ENCODE results near the gene PYGM. TPM values are rescaled to one million over a fixed set of nuclear protein-coding genes. Genes with fewer than 3 reads are reported as not detected.

Gene PYGM
- total RNA-seq, 2 experiments from 2014 or later, result 2.2 TPM

DNA sequence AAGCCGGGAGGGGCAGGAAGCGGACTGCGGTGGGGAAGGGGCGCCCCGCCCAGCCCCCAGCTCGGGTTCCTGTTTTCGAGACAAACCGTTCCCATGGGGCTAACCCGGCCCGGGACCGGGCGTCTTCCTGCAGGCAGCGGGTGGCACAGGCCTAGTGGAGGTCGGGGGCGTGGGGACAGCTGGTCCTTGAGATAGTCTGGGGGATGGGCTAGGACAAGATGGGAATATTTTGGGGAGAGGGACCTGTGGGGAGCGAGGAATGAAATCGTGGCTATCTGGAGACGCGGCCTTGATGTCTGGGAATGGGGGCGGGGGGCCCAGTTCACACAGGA is 14.6 kb downstream of the PYGM start:
- Histone ChIP-seq H3K4me3 (ENCODE audit: low read depth, low read length, poor library complexity, severe bottlenecking) (peak overlapping the region; percentile 89), H4K20me1 (ENCODE audit: insufficient read depth, low read length) (0 out of 2 replicates have a peak, but pooled peaks cover 7% of the 10 kb centered on the region), H3K4me2 (ENCODE audit: low read length) (peak overlapping the region; percentile 90), H3K36me3 (ENCODE audit: insufficient read depth, low read length) (peaks cover 18% of the 10 kb centered on the region), H3K9me3 (ENCODE audit: low read length) (no peaks in the 10 kb centered on the region), H3K27ac (ENCODE audit: low read depth, low read length, poor library complexity, severe bottlenecking) (peak overlapping the region; percentile 95), H2AFZ (ENCODE audit: low read length) (no peak overlapping the region), H3K79me2 (ENCODE audit: insufficient read depth, low read depth, low read length) (peaks cover 6% of the 10 kb centered on the region; the same call in 1 of the 2 replicates), H3K4me1 (ENCODE audit: insufficient read depth, low read length, poor library complexity, severe bottlenecking) (peaks cover 45% of the 10 kb centered on the region), H3K9me2 (ENCODE audit: insufficient read depth, low read length) (no peaks in the 10 kb centered on the region)
- no TSS peak for BruUV-seq (replicated peaks)
- no peak for TF ChIP-seq EZH2phosphoT487 (IDR thresholded peaks at IDR 0.05; ENCODE audit: borderline replicate concordance, low read depth, low read length)
- TF ChIP-seq, protein P1, sequence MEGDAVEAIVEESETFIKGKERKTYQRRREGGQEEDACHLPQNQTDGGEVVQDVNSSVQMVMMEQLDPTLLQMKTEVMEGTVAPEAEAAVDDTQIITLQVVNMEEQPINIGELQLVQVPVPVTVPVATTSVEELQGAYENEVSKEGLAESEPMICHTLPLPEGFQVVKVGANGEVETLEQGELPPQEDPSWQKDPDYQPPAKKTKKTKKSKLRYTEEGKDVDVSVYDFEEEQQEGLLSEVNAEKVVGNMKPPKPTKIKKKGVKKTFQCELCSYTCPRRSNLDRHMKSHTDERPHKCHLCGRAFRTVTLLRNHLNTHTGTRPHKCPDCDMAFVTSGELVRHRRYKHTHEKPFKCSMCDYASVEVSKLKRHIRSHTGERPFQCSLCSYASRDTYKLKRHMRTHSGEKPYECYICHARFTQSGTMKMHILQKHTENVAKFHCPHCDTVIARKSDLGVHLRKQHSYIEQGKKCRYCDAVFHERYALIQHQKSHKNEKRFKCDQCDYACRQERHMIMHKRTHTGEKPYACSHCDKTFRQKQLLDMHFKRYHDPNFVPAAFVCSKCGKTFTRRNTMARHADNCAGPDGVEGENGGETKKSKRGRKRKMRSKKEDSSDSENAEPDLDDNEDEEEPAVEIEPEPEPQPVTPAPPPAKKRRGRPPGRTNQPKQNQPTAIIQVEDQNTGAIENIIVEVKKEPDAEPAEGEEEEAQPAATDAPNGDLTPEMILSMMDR (conservative IDR thresholded peaks at IDR 0.05; ENCODE audit: low read length), result no peak
- POLR2A ChIA-PET, result interaction anchor here (0.7 to 2.1 kb wide), 5 partner anchors 16 to 35 kb away, joined by 3 to 5 read pairs (median 4); partner anchors contain the start of gene SF1
- peak; percentile 96 for DNase-seq (ENCODE audit: low spot score)
- CTCF ChIA-PET (ENCODE audit: unreplicated experiment), result interaction anchor here (1.9 kb wide), 1 partner anchor 27 kb away, joined by 6 read pairs; no protein-coding TSS in a partner anchor
- intact Hi-C loops (cut with micrococcal nuclease; ENCODE audit: unreplicated experiment), result loop anchor here (1.0 kb wide), 1 partner anchor 33 kb away; the partner anchor contains the start of gene SF1

DNA sequence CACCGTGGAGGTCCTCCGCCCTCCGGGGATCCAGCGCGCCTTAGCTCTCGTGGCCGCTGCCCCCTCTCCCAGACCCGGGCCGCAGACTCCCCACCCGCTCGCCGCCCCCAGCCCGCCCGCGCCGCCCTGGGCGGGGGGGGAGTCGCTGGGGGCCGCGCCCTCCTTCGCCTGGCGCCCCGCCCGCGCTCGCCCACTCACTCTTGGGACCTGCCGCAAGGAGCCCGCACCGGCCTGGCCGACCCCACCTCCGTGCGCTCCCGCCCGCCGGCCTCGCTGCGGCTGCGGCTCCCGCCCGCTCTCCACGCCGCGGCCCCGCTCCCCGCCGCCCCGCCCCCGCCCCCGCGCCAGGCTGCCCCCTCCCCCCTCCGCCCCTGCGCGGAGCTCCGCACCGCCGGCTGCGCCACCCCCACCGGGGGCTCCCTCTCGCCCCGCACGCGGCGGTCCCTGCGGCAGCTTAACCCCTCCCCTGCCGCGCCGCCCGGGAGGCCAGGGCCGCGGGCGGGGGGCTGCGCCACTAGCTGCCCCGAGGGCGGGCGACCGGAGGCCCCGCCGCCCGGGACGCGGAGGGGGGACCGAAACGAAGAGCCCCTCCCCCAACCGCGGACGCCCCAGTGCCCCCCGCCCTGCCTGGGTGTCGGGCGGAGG is 15.1 kb downstream of the PYGM start:
- Histone ChIP-seq H3K27ac (ENCODE audit: low read depth, low read length, poor library complexity, severe bottlenecking) (peak overlapping the region; percentile 95), H3K4me2 (ENCODE audit: low read length) (peak overlapping the region; percentile 97), H3K79me2 (ENCODE audit: insufficient read depth, low read depth, low read length) (peaks cover 6% of the 10 kb centered on the region; the same call in 1 of the 2 replicates), H2AFZ (ENCODE audit: low read length) (no peak overlapping the region), H3K36me3 (ENCODE audit: insufficient read depth, low read length) (peaks cover 23% of the 10 kb centered on the region), H3K9me2 (ENCODE audit: insufficient read depth, low read length) (no peaks in the 10 kb centered on the region), H3K4me1 (ENCODE audit: insufficient read depth, low read length, poor library complexity, severe bottlenecking) (peaks cover 42% of the 10 kb centered on the region), H3K4me3 (ENCODE audit: low read depth, low read length, poor library complexity, severe bottlenecking) (peak overlapping the region; percentile 89), H3K9me3 (ENCODE audit: low read length) (no peaks in the 10 kb centered on the region), H4K20me1 (ENCODE audit: insufficient read depth, low read length) (0 out of 2 replicates have a peak, but pooled peaks cover 7% of the 10 kb centered on the region)
- intact Hi-C loops (cut with micrococcal nuclease; ENCODE audit: unreplicated experiment), result loop anchor here (1.0 to 5.0 kb wide), 3 partner anchors 34 to 133 kb away; partner anchors contain the start of genes EHD1 and SF1
- ChIA-PET POLR2A (interaction anchor here (0.7 to 2.1 kb wide), 7 partner anchors 16 to 104 kb away, joined by 3 to 5 read pairs (median 4); partner anchors contain the start of gene SF1), CTCF (ENCODE audit: unreplicated experiment) (interaction anchor here (0.6 to 1.9 kb wide), 3 partner anchors 27 to 494 kb away, joined by 3 to 6 read pairs (median 4); no protein-coding TSS in a partner anchor)
- DNase-seq (ENCODE audit: low spot score), result no peak
- BruUV-seq (replicated peaks), result no TSS peak
- TF ChIP-seq EZH2phosphoT487 (IDR thresholded peaks at IDR 0.05; ENCODE audit: borderline replicate concordance, low read depth, low read length), result no peak
- TF ChIP-seq, protein P1 (conservative IDR thresholded peaks at IDR 0.05; ENCODE audit: low read length), result no peak

Measured in OCI-LY7 (cell line).